SK-N-SH (cell line): Measurements from ENCODE around the gene CYP27A1. TPM values are rescaled to one million over a fixed set of nuclear protein-coding genes. Genes with fewer than 3 reads are reported as not detected.

Experiments used
- CTCF ChIA-PET: fragments of 300-600, 350-600 bp; formaldehyde crosslinking; extraction: SDS; loops from one replicate; lab custom pipeline; 2021; lab: Yijun Ruan, JAX
- POLR2A ChIA-PET: fragments of 350-600 bp; sonication (Branson Sonifier 250); formaldehyde crosslinking; extraction: SDS; loops from one replicate; lab custom pipeline; 2020; ENCODE audit warnings: antibody characterized with exemption, inconsistent platforms; lab: Yijun Ruan, JAX
- DNase-seq: peaks from one replicate; pipeline ENCODE4 v3.0.0; 2012
- H2AFZ ChIP-seq: fragments of 200-600 bp; sonication (generic); 2 replicates; pipeline ENCODE4 v1.8.1; 2016; ENCODE audit warnings: antibody characterized with exemption, mild to moderate bottlenecking, low read depth
- H3F3A ChIP-seq: fragments of 200-600 bp; sonication (generic); replicated peaks from 2 replicates; pipeline ENCODE3; 2016; ENCODE audit warnings: antibody characterized with exemption, mild to moderate bottlenecking; ENCODE audit not compliant: insufficient read depth
- H3K27ac ChIP-seq, 2 experiments: fragments of 200-500 bp in 1 of 2; fragments of 200-600 bp in 1 of 2; sonication (Bioruptor generic) in 1 of 2; sonication (generic), shearing (Covaris generic) in 1 of 2; 2 replicates each; pipeline versions ENCODE4 v1.5.1 to v1.6.1; 2014 to 2016; ENCODE audit warnings: low read depth in 2 of 2, inconsistent platforms in 1 of 2, low read length in 1 of 2, mild to moderate bottlenecking in 1 of 2, mixed read lengths in 1 of 2
- H3K27me3 ChIP-seq: fragments of 200-600 bp; sonication (generic), shearing (Covaris generic); 2 replicates; pipeline ENCODE4 v1.6.1; 2016; ENCODE audit warnings: mixed run types; ENCODE audit not compliant: insufficient read depth
- H3K36me3 ChIP-seq, 2 experiments: fragments of 200-500 bp in 1 of 2; fragments of 200-600 bp in 1 of 2; sonication (Bioruptor generic) in 1 of 2; sonication (generic) in 1 of 2; replicated peaks in 1 of 2; 2 replicates each; pipeline versions ENCODE3 to v1.5.1; 2014 to 2016; ENCODE audit warnings: low read length in 1 of 2, mild to moderate bottlenecking in 1 of 2; ENCODE audit not compliant: insufficient read depth in 2 of 2, control insufficient read depth in 1 of 2
- H3K4me1 ChIP-seq, 2 experiments: fragments of 200-500 bp in 1 of 2; fragments of 200-600 bp in 1 of 2; sonication (Bioruptor generic) in 1 of 2; sonication (generic), shearing (Covaris generic) in 1 of 2; 2 replicates each; pipeline versions ENCODE4 v1.5.1 to v1.6.1; 2014 to 2016; ENCODE audit warnings: low read depth in 1 of 2, low read length in 1 of 2, mixed run types in 1 of 2; ENCODE audit not compliant: insufficient read depth in 2 of 2, control insufficient read depth in 1 of 2
- H3K4me2 ChIP-seq: fragments of 200-600 bp; sonication (generic), shearing (Covaris generic); 2 replicates; pipeline ENCODE4 v1.6.1; 2017; ENCODE audit warnings: mixed run types
- H3K4me3 ChIP-seq, 2 experiments: fragments of 200-500 bp in 1 of 2; fragments of 200-600 bp in 1 of 2; sonication (Bioruptor generic) in 1 of 2; sonication (generic), shearing (Covaris generic) in 1 of 2; 2 replicates each; pipeline versions ENCODE4 v1.5.1 to v1.8.1; 2014 to 2016; ENCODE audit warnings: low read depth in 2 of 2, inconsistent platforms in 1 of 2, low read length in 1 of 2, mild to moderate bottlenecking in 1 of 2, mixed read lengths in 1 of 2, moderate library complexity in 1 of 2
- H3K79me2 ChIP-seq: fragments of 200-600 bp; sonication (generic); 2 replicates; pipeline ENCODE4 v1.8.1; 2017; ENCODE audit warnings: mild to moderate bottlenecking; ENCODE audit not compliant: insufficient read depth
- H3K9ac ChIP-seq: fragments of 200-600 bp; sonication (generic); 2 replicates; pipeline ENCODE4 v1.6.1; 2017; ENCODE audit warnings: mixed run types
- H3K9me2 ChIP-seq: fragments of 200-600 bp; sonication (generic); 2 replicates; pipeline ENCODE4 v1.6.1; 2017; ENCODE audit warnings: mixed run types
- H3K9me3 ChIP-seq: fragments of 200-600 bp; sonication (generic); 2 replicates; pipeline ENCODE4 v1.6.1; 2017; ENCODE audit warnings: mixed run types, mild to moderate bottlenecking, moderate library complexity
- H4K20me1 ChIP-seq: fragments of 200-600 bp; sonication (generic); 2 replicates; pipeline ENCODE4 v1.6.1; 2017; ENCODE audit warnings: mild to moderate bottlenecking, mixed run types; ENCODE audit not compliant: insufficient read depth
- CTCF ChIP-seq: fragments of 200-600 bp; sonication (generic); IDR thresholded peaks from 2 replicates; pipeline ENCODE4 v1.6.1; 2017; ENCODE audit warnings: antibody characterized with exemption, mild to moderate bottlenecking, moderate library complexity
- ELF1 ChIP-seq: IDR thresholded peaks from 2 replicates; pipeline ENCODE4 v1.4.0; 2012
- EZH2phosphoT487 ChIP-seq: fragments of 200-600 bp; sonication (generic); IDR thresholded peaks from 2 replicates; pipeline ENCODE4 v1.6.1; 2017; ENCODE audit warnings: low read depth, mixed run types, mild to moderate bottlenecking, antibody characterized with exemption, moderate library complexity, borderline replicate concordance
- GATA2 ChIP-seq: sonication (generic); formaldehyde crosslinking; IDR thresholded peaks from 2 replicates; pipeline ENCODE4 v1.5.0; 2020; ENCODE audit warnings: mild to moderate bottlenecking, missing genetic modification reagents
- IRF3 ChIP-seq: fragments of 150-350 bp; IDR thresholded peaks from 2 replicates; pipeline ENCODE4 v1.6.1; 2016; ENCODE audit warnings: mild to moderate bottlenecking, low read depth, low read length
- MAX ChIP-seq: IDR thresholded peaks from 2 replicates; pipeline ENCODE4 v1.4.0; 2012; ENCODE audit warnings: low read depth
- NFIC ChIP-seq: IDR thresholded peaks from 2 replicates; pipeline ENCODE4 v1.4.0; 2012; ENCODE audit warnings: borderline replicate concordance
- PBX3 ChIP-seq: IDR thresholded peaks from 2 replicates; pipeline ENCODE4; 2012
- POLR2AphosphoS5 ChIP-seq: IDR thresholded peaks from 2 replicates; pipeline ENCODE4 v1.6.1; 2012; ENCODE audit warnings: low read depth, low read length
- RXRA ChIP-seq: IDR thresholded peaks from 2 replicates; pipeline ENCODE4 v1.4.0; 2012; ENCODE audit warnings: low read depth, mild to moderate bottlenecking, borderline replicate concordance
- TAF1 ChIP-seq: IDR thresholded peaks from 2 replicates; pipeline ENCODE4 v1.6.1; 2012; ENCODE audit warnings: low read depth, mild to moderate bottlenecking, low read length, moderate library complexity, borderline replicate concordance
- TEAD4 ChIP-seq: IDR thresholded peaks from 2 replicates; pipeline ENCODE4 v1.4.0; 2012; ENCODE audit warnings: mild to moderate bottlenecking, borderline replicate concordance; ENCODE audit not compliant: insufficient read depth
- YY1 ChIP-seq: IDR thresholded peaks from 2 replicates; pipeline ENCODE4 v1.4.0; 2012; ENCODE audit warnings: low read depth, mild to moderate bottlenecking
- WGBS: methylation state at CpG from one replicate; pipeline ENCODE4 v1.1.6; 2017; ENCODE audit warnings: low lambda C conversion rate; 5-methylcytosine and 5-hydroxymethylcytosine counted together
- polyA plus RNA-seq, 3 experiments: library from polyadenylated mRNA; depleted of rRNA; stranded (reverse); fragments of >200 nt; gene quantifications; 2 replicates each; pipeline ENCODE4 v1.2.3, GENCODE V29; 2012

Gene CYP27A1
- polyA plus RNA-seq, 1 of the 3 experiments (the other 2 are of a cell fraction) = 0.54 TPM

- H3K9ac ChIP-seq = no peak overlapping the region
Observed at GRCh38 chr2:218832081-218832480, 50.1 kb downstream of the CYP27A1 start.

GRCh38 chr2:218832520-218832919 is 50.6 kb downstream of the CYP27A1 start:
- Histone ChIP-seq H4K20me1 (no peaks in the 10 kb centered on the region), H3K36me3 (no peaks in the 10 kb centered on the region), H3K4me1 (peaks cover 0 to 10% of the 10 kb centered on the region in 2 experiments; a peak in 2 of 4 replicates), H3F3A (no peaks in the 10 kb centered on the region), H3K27me3 (no peaks in the 10 kb centered on the region; the same call in 1 of the 2 replicates), H3K27ac (no peak overlapping the region), H3K9ac (no peak overlapping the region), H3K9me2 (no peaks in the 10 kb centered on the region), H3K4me3 (no peak overlapping the region), H2AFZ (no peak overlapping the region), H3K4me2 (no peak overlapping the region), H3K9me3 (no peaks in the 10 kb centered on the region), H3K79me2 (no peaks in the 10 kb centered on the region)
- no peak for DNase-seq
- ChIA-PET CTCF (interaction anchor here (1.1 to 1.4 kb wide), 2 partner anchors 15 to 121 kb away, joined by 5 read pairs; no protein-coding TSS in a partner anchor), POLR2A (interaction anchor here (0.5 kb wide), 1 partner anchor 289 kb away, joined by 4 read pairs; no protein-coding TSS in a partner anchor)
- TF ChIP-seq NFIC = no peak
- no peak for TF ChIP-seq ELF1
- no peak for TF ChIP-seq GATA2
- no peak for TF ChIP-seq IRF3
- TF ChIP-seq EZH2phosphoT487 = no peak
- no peak for TF ChIP-seq POLR2AphosphoS5
- TF ChIP-seq TAF1 = no peak
- TF ChIP-seq RXRA = no peak
- no peak for TF ChIP-seq PBX3
- no peak for TF ChIP-seq CTCF
- no peak for TF ChIP-seq TEAD4
- 75% methylated on average over 3 of the region's 3 CpGs for WGBS

More at GRCh38 chr2:218832081-218832480, 50.1 kb downstream of the CYP27A1 start:
- no peaks in the 10 kb centered on the region for H3K79me2 ChIP-seq
- H3K4me2 ChIP-seq = no peak overlapping the region
- H3K9me2 ChIP-seq = no peaks in the 10 kb centered on the region
- CTCF ChIA-PET = interaction anchor here (1.1 to 1.4 kb wide), 2 partner anchors 15 to 121 kb away, joined by 5 read pairs; no protein-coding TSS in a partner anchor
- no peaks in the 10 kb centered on the region for H4K20me1 ChIP-seq
- H2AFZ ChIP-seq = no peak overlapping the region
- H3K9me3 ChIP-seq = no peaks in the 10 kb centered on the region
- H3K4me1 ChIP-seq = peaks cover 0 to 10% of the 10 kb centered on the region in 2 experiments; a peak in 2 of 4 replicates
- POLR2A ChIA-PET = no interaction called here
- no peak for TF ChIP-seq ELF1
- TF ChIP-seq MAX = no peak
- no peak for TF ChIP-seq YY1
- no peak for TF ChIP-seq POLR2AphosphoS5
- TF ChIP-seq IRF3 = no peak
- WGBS = 0% methylated on average over 1 of the region's 3 CpGs
- no peaks in the 10 kb centered on the region for H3F3A ChIP-seq
- no peaks in the 10 kb centered on the region for H3K36me3 ChIP-seq
- H3K4me3 ChIP-seq = no peak overlapping the region
- DNase-seq = no peak
- no peaks in the 10 kb centered on the region; the same call in 1 of the 2 replicates for H3K27me3 ChIP-seq
- no peak overlapping the region for H3K27ac ChIP-seq
